ENCODE results near the gene KRTAP2-1.
"Not testable (repeated sequence)": the region's sequence is repeated elsewhere in the genome, so short reads cannot be mapped to it uniquely, and the experiment has no call there.

Gene KRTAP2-1, protein sequence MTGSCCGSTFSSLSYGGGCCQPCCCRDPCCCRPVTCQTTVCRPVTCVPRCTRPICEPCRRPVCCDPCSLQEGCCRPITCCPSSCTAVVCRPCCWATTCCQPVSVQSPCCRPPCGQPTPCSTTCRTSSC

DNA sequence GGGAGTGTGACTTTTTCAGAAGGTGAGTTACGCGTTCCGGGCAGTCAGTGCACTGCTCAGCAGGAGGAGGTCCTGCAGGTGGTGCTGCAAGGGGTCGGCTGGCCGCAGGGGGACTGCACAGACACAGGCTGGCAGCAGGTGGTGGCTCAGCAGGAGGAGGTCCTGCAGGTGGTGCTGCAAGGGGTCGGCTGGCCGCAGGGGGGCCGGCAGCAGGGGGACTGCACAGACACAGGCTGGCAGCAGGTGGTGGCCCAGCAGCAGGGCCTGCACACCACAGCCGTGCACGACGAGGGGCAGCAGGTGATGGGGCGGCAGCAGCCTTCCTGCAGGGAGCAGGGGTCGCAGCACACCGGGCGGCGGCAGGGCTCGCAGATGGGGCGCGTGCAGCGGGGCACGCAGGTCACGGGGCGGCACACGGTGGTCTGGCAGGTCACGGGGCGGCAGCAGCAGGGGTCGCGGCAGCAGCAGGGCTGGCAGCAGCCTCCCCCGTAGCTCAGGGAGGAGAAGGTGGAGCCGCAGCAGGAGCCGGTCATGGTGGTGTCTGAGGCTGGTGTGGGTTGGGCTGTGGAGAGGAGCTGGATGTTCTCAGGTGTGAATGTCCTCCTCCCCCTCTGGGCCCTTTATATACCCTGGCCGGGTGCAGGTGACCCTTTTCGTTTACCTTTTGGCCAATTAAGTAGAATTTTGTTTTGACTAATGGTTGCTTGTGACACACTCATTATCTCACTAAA lies at the start of gene KRTAP2-1:
Gene KRTAP2-1 (minus strand): TSS at position 582 of the 731 bp plus-strand sequence. CDS start 49 bp downstream, at position 533.
- DNase-seq: not testable (repeated sequence)

DNA sequence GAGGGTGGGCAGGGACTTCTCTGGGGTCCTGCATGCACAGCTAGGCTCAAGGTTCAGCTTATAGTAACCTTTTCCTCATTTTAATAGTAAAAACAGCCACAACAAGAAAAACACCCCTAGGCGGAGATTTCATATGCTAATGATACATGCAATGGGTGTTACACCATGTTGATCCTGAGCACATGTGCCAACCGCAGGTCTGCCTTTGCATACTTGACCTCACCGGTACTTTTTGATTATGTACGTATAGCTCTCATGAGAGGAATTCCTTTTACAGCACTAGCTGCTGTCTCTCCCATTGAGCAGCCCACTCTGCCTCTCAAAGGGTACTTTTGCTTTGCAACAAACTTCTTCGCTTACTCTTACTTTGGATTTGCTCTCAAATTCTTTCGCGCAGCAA lies 48.9 kb upstream of the KRTAP2-1 start:
- no peak for DNase-seq

DNA sequence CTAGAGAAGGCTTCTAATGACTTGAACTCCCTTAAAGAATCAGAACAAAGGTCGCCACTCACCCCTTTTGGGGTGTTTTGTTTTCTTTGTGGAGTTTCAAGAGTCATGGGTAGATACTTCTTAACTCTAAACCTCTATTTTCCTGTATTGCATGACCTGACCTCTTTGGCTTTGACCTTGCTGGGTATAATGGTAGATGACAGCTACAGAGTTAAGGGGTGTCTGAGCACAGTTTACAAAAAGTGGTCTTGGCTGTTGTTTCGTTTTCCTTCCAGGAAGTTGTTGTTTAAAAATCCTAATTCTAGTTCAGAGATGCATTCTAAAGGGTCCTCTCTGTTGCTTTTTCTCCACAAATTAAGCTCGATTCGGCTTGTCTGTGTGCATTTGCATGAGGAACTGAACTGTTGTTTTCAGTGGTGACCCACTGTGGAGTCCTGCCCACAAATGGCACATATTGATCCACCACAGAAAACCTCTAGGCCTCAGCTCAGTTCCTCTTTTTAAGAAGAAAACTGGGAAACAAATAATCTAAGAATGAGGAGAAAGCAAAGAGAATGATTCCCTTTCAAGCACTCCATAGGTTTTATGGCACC lies 41.7 kb upstream of the KRTAP2-1 start:
- DNase-seq: not testable (repeated sequence)

DNA sequence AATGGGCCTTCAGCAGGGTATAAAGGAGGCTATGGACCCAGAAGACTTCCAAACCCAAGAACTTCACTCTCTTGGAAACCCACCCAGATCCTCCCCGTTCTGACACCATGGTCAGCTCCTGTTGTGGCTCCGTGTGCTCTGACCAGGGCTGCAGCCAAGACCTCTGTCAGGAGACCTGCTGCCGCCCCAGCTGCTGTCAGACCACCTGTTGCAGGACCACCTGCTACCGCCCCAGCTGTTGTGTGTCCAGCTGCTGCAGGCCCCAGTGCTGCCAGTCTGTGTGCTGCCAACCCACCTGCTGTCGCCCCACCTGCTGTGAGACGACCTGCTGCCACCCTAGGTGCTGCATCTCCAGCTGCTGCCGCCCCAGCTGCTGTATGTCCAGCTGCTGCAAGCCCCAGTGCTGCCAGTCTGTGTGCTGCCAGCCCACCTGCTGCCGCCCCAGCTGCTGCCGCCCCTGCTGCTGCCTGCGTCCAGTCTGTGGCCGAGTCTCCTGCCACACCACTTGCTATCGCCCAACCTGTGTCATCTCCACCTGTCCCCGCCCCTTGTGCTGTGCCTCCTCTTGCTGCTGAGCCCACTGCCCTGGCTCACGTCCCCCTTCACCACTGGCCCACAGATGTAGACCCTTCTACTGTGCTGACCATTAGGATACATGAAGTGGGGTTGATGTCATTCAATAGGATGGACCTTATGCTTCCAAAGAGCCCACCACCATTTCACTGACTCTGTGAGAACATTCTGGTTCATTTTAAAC lies 37.2 kb upstream of the KRTAP2-1 start, which contains the start of gene KRTAP4-7:
Gene KRTAP4-7 (plus strand): TSS at position 51 of the 757 bp plus-strand sequence. CDS start 57 bp downstream, at position 108.
- DNase-seq: not testable (repeated sequence)

DNA sequence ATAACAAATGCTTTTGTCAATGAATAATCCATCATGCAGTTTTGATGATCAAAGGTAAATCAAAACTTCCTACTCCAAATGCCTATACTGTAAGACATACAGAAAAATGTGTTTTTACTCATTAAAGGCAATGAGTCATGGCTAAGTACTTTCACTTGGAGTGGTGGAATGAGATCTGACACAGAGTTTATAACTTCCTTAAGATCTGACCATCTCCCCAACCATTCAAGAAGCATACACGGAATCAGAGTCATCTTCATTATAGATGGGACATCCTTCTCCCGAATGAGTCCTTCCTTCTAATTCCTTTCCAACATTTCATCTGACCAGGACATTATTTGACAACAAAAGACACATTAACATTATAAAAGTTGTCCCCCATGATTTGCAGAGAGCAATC lies 36.3 kb upstream of the KRTAP2-1 start:
- not testable (repeated sequence) for DNase-seq

DNA sequence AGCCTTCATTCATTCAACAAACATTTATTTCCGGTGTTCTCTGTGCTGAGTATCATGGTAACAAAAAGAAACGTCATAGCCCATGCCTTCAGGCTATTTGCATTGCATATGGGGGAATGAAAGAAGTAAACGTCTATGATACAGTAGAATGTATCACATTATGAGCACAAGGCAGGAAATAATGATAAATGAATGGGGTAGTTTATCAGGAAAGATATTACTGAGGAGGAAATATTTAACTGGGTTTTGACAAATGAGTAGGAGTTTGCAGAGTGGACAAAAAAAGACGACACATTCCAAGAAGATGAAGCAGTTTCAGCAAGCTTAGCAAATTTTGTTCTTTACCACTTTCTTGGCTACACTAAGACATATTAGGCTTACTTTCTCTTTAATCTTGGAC lies 35.5 kb upstream of the KRTAP2-1 start:
- DNase-seq: no peak

DNA sequence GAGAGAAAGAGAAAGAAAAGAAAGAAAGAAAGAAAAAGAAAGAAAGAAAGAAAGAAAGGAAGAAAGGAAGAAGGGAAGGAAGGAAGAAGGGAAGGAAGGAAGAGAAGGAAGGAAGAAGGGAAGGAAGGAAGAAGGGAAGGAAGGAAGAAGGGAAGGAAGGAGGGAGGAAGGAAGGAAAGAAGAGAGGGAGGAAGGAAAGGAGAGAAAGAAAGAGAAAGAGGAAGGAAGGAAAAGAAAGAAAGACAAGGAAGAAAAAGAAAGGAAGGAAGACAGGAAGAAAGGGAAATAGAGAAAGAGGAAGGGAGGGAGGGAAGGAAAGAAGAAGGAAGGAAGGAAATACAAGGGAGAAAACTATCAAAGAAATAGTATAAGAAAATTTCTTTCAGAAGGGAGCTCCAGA lies 29.7 kb upstream of the KRTAP2-1 start:
- no peak for DNase-seq

DNA sequence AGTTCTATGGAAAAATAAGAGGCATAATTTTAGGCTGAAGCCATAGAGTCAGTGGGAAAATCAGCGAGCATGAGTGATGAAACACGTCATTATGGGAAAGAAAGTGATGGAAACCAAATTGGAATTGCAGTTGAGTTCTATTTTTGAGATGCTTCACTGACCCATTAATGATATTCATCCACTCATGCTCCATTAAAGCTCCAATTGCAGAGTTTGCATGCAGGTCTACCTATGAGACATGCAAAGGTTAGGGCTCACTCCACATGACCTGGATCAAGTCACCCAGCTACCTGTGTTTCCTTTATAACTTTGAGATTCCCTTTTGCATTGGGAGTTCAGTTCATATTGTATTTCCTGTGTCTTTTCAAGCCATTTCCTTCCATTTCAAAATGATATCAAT lies 26.6 kb upstream of the KRTAP2-1 start:
- no peak for DNase-seq

DNA sequence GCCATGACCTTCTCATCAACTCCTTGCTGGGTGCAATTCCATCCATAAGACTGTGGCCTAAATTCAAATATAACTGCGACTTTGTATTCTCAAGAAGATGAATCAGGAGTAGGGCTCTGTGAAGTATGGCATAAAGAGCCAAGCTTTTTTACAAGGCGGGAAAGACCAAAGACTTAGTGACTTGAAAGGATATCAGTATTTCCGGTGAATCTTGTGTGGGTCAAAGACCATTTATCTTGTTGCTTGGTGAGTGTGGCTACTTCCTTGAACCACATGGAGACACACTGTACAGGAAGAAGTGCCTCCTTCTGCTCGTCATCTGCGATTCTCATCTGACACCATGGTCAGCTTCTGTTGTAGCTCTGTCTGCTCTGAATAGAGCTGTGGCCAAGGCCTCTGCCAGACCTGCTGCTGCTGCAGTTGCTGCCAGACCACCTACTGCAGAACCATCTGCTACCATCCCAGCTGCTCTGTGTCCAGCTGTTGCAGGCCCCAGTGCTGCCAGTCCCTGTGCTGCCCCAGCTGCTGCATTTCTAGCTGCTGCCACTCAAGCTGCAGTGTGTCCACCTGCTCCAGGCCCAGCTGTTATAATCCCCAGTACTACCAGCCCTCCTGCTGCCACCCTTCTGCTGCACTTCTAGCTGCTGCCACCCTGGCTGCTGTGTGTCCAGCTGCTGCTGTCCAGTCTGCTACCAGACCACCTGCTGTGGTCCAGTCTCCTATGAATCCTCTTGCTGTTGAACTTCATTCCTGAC lies 24.7 kb upstream of the KRTAP2-1 start:
- DNase-seq: peak in 1 of 2 experiments; percentile 14

DNA sequence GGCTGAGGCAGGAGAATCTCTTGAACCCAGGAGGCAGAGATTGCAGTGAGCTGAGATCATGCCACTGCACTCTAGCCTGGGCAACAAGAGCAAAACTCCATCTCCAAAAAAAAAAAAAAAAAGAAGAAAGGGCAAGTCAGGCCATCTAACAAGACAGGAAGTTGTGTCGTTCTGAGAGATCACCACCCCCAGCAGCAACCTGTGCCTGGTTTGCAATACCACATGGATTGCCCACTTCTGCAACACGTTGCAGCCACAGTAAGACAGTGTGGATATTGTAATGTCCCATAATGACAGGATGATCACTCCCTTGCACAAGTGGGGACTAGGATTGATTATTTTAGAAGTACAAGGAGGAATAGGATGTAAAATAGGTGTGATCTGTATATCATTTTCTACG lies 21.9 kb upstream of the KRTAP2-1 start:
- no peak for DNase-seq

DNA sequence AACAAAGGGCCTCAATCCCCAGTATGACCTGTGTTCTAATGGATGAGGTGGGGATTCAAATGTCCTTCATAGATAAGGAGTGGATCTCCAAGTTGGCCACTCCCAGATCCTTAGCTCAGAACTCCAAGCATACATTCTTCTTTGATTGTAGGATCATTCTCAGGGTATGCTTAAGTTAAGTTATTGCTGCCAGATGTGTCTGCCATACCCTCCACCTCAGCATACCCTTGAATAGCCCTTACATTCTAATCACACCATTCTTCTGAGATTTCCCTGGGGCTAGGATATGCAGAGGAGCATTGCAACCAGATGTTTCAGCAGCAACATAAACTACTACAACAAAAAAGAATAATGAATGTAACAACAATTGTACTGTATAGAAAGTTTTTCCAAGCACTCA lies 20.2 kb upstream of the KRTAP2-1 start:
- no peak for DNase-seq

DNA sequence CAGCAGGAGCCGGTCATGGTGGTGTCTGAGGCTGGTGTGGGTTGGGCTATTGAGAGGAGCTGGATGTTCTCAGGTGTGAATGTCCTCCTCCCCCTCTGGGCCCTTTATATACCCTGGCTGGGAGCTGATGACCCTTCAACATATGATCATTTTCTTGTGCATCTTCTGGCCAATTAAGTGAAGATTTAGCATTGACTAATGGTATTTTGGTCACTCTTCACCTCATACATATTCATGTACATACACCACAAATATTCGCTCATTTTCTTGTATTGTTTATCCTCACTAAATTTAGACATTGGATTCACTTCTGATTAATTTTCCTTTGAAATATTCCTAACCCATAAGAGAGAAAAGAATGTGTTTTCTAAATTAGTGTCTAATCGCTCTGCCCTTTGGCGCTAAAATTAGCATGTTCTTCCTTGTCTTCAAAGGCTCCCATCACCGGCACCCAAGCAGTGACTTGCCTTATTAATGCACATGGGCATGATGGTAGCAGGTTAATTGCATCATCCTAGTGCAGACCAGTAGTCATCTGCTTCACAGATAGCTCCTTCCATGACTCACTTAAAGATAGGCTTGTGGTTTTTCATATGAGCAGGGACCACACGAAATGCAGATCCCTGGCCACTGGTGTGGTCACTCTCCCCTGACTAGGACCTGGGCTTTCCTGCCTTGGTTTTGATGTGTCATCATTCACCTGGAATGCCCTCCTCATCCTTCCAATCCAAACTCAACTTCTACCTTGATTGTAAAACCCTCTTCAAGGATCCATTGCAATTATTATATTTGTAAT lies 18.9 kb upstream of the KRTAP2-1 start, which contains the start of gene KRTAP2-4:
Gene KRTAP2-4 (minus strand): TSS at position 51 of the 796 bp plus-strand sequence. CDS start 34 bp downstream, at position 17.
- no peak for DNase-seq

DNA sequence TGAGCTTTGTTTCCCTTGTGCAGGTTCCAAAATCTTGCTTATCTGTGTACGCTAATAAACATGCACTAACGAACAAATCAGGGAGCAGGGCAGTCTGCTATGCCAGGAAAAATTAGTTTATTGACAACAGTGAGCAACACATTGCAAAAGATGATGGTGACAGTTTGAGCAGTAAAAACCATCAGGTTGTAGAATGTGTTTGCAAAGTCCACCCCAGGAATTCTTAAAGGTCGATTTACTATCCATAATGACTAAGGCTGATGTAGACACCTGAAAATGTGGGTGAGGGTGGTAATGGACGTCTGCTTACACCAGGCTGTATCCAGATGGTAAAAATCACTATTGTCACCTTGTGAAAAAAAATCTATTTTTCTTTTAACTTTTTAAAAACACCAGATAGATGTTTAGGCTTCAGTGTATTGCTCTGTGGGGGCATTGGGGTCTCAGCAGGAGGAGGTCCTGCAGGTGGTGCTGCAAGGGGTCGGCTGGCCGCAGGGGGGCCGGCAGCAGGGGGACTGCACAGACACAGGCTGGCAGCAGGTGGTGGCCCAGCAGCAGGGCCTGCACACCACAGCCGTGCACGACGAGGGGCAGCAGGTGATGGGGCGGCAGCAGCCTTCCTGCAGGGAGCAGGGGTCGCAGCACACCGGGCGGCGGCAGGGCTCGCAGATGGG lies 18.0 kb upstream of the KRTAP2-1 start:
- not testable (repeated sequence) for DNase-seq

DNA sequence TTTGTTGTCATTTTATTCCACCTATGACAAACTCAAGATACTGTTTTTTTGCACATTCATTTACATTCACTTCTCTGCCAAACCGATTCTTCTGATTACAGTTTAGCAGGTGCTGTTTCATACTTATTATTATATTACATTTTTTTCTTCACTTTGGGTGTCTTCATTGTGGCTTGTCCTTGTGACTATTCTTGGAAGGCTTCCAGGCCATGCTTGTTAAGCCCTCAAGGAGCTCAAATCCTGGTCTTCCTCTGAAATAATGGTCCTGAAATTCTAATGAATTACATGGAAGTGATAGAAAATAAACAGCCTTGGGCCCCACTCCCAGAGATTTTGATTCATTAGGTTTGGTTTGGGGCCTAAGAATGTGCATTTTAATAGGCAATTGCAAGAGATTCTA lies 17.2 kb upstream of the KRTAP2-1 start:
- no peak for DNase-seq

DNA sequence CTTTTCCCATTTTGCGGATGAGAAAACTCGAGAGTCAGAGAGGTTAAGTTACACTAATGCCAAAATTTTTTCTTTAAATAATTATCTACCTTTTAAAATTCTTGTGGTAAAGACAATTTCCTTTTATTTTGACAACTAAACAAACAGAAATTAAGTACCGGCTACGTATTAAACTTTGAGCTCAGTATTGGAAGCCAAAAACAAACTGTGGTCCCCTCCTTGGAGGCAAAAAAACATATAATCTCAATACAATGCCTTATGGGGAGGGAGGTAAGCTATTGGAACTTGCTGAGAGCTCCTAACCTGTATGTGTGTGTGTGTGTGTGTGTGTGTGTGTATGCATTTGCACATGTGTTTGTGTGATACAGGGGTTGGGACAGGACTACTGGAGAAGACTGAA lies 16.3 kb upstream of the KRTAP2-1 start:
- DNase-seq: no peak

DNA sequence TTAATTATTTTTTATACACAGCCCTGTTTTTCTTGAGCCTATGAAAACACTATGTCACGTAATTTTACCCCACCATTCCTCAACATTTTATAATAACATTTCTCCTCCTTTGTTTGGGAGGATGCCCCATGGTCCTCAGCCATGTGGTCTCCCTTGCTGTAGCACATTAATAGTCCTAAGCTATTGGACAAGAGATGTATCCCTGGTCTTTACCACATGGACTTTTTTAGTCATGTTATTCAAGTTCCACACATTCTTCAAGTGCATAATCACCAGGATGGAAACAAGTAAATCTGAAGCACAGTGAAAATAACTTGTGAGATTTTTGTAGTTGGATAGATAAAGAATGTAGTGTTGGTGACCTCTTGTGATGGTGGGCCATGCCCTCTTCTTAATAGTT lies 14.8 kb upstream of the KRTAP2-1 start:
- DNase-seq: no peak

DNA sequence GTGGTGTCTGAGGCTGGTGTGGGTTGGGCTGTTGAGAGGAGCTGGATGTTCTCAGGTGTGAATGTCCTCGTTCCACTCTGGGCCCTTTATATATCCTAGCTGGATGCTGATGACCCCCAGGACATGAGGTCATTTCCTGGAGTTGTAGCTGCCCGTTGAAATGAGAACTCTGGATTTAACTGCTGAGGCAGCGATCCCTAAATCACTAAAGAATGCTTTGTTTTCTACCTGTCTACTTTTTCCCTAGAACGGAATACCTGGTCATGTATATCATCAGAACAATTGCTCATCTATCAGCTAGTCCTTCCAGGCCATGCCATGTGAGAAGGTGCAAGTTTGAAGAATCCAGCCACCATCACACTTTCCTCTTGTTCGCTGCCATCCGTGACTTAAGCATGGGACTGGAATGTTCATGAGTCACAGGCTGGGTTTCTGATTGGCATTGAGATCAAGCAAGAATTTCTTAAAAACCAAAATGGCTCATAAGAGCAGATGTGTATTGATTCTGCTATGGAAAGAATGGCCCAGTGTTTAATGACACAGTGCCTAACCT lies 13.0 kb upstream of the KRTAP2-1 start, which contains the start of gene KRTAP2-3:
Gene KRTAP2-3 (minus strand): TSS at position 63 of the 553 bp plus-strand sequence. CDS start 64 bp downstream, outside the sequence.
- no peak for DNase-seq

DNA sequence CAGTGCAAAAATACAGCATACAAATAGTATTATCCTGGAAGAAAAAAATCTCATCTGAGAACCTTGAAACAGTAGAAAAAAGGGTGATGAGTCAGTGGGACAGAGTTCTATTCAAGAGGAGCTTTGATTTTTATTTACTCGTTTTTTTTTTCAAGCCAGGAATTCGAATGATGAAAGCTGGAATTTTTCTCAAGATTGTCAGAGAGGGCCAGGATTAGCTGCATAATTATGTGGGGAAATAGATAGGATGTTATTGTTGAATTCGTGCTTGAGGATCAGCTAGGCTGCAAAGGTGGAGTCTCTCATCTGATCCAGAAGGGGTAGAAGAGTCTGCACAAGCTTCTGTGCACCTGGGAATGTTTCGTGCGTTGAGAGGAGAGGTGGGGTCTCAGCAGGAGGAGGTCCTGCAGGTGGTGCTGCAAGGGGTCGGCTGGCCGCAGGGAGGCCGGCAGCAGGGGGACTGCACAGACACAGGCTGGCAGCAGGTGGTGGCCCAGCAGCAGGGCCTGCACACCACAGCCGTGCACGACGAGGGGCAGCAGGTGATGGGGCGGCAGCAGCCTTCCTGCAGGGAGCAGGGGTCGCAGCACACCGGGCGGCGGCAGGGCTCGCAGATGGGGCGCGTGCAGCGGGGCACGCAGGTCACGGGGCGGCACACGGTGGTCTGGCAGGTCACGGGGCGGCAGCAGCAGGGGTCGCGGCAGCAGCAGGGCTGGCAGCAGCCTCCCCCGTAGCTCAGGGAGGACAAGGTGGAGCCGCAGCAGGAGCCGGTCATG lies 12.3 kb upstream of the KRTAP2-1 start:
- not testable (repeated sequence) for DNase-seq

DNA sequence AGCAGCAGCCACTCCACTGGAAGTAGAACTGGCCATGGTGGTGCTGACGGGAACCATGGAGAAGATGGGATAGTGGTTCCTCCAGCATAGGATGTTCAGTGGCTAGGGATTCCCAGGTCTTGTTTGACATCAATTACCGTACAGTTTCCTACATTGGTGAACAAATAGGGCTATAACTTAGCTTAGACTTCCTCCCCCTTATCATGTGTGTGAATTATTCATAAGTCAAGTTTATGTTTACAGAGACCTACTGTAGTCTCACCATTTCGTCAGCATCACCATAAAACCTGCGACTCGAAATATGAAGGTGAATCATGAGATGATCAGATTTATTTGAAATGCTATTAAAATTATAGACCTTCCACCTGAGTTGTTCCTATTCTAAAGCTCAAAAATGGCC lies 11.6 kb upstream of the KRTAP2-1 start:
- DNase-seq: no peak

DNA sequence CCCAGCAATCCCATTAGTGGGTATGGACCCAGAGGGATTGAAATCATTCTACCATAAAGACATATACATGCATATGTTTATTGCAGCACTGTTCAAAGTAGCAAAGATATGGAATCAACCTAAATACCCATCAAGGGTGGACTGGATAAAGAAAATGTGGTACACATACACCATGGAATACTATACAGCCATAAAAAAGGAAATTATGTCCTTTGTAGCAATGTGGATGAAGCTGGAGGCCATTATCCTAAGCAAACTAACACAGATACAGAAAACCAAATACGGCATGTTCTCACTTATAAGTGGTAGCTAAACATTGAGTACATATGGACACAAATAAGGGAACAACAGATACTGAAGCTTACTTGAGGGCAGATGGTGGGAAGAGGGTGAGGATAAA lies 10.4 kb upstream of the KRTAP2-1 start:
- no peak for DNase-seq
